ENCODE data around the gene ADH5.

DNA sequence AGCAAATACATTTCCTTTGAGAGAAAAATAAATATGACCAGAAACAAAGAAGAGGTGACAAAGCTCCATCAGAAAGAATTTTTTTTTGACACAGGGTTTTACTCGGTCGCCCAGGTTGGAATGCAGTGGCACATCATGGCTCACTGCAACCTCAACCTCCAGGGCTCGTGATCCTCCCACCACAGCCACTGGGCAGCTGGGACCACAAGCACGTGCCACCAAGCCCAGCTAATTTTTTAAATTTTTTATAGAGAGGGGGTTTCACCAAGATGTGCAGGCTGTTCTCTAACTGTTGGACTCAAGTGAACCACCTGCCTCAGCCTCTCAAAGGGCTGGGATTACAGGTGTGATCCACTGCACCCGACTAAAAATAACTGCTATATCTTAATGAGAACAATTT, 10.3 kb downstream of the ADH5 start:
- no peak for TF ChIP-seq POLR2AphosphoS5 (IDR thresholded peaks at IDR 0.05; ENCODE audit: low read depth, low read length)
- TF ChIP-seq POLR2A (IDR thresholded peaks at IDR 0.05; ENCODE audit: low read depth, low read length): no peak
- no peak for TF ChIP-seq TAF1 (IDR thresholded peaks at IDR 0.05; ENCODE audit: low read depth, low read length)
- TF ChIP-seq SPI1 (IDR thresholded peaks at IDR 0.05; ENCODE audit: low read depth, low read length): no peak

Measured in GM12891 (cell line).